CD4-positive, alpha-beta T cell (primary cell): ENCODE measurements around the gene SCFD2. TPM values are rescaled to one million over a fixed set of nuclear protein-coding genes. Genes with fewer than 3 reads are reported as not detected.
A peak's percentile ranks its signal among the peaks of the same experiment; 100 is the strongest.

Experiments used
- ATAC-seq: fragments of 200-7000 bp; cut with Tn5 transposase; one replicate; pipeline ENCODE4 v1.10.0; 2022; ENCODE audit warnings: mild to moderate bottlenecking; ENCODE audit not compliant: poor library complexity
- CTCF ChIA-PET: fragments of 350-600 bp; sonication (Branson Sonifier 250); formaldehyde crosslinking; loops from one replicate; lab custom pipeline; 2021; ENCODE audit warnings: antibody characterized with exemption, inconsistent platforms; lab: Charles Lee
- POLR2A ChIA-PET: fragments of 350-600 bp; sonication (Branson Sonifier 250); formaldehyde crosslinking; loops from one replicate; lab custom pipeline; 2021; ENCODE audit warnings: antibody characterized with exemption, inconsistent platforms; lab: Charles Lee
- DNase-seq, 14 experiments: peaks; one replicate each; pipeline ENCODE4 v3.0.0-alpha.2; 2013 to 2020; ENCODE audit warnings: mixed read lengths in 2 of 14
- H3K27ac ChIP-seq, 2 donors: one replicate each; pipeline versions ENCODE4 v1.5.1 to v1.7.0; 2013; ENCODE audit warnings: low read length in 2 of 2, low read depth in 1 of 2, mild to moderate bottlenecking in 1 of 2
- H3K27me3 ChIP-seq, 2 experiments: 1 replicate in 1 of 2; 2 replicates in 1 of 2; pipeline versions ENCODE4 v1.6.1 to v1.7.0; 2013; ENCODE audit warnings: low read length in 2 of 2, control low read depth in 1 of 2, mild to moderate bottlenecking in 1 of 2, moderate library complexity in 1 of 2; ENCODE audit not compliant: insufficient read depth in 2 of 2, control insufficient read depth in 1 of 2
- H3K36me3 ChIP-seq: one replicate; pipeline ENCODE4 v1.6.1; 2013; ENCODE audit warnings: low read length, control low read depth; ENCODE audit not compliant: insufficient read depth
- H3K4me1 ChIP-seq: one replicate; pipeline ENCODE4 v1.6.1; 2013; ENCODE audit warnings: low read length, control low read depth; ENCODE audit not compliant: insufficient read depth
- H3K4me3 ChIP-seq: one replicate; pipeline ENCODE4 v1.5.1; 2013; ENCODE audit warnings: mild to moderate bottlenecking, low read length, moderate library complexity
- H3K9me3 ChIP-seq, 2 experiments: 1 replicate in 1 of 2; 2 replicates in 1 of 2; pipeline versions ENCODE4 v1.6.1 to v1.7.0; 2013; ENCODE audit warnings: low read length in 2 of 2, mild to moderate bottlenecking in 2 of 2, control low read depth in 1 of 2, moderate library complexity in 1 of 2; ENCODE audit not compliant: control insufficient read depth in 1 of 2, insufficient read depth in 1 of 2
- H3K27ac Mint-ChIP-seq: one replicate; pipeline ENCODE4 v1.8.0; 2020; ENCODE audit warnings: mixed read lengths
- H3K27me3 Mint-ChIP-seq: one replicate; pipeline ENCODE4 v1.8.0; 2021; ENCODE audit warnings: mixed read lengths
- H3K36me3 Mint-ChIP-seq: one replicate; pipeline ENCODE4 v1.8.0; 2021; ENCODE audit warnings: low read depth, mixed read lengths
- H3K4me1 Mint-ChIP-seq: one replicate; pipeline ENCODE4 v1.8.0; 2021; ENCODE audit warnings: low read depth, mixed read lengths
- H3K4me3 Mint-ChIP-seq: one replicate; pipeline ENCODE4 v1.8.0; 2020; ENCODE audit warnings: mild to moderate bottlenecking, mixed read lengths
- H3K9me3 Mint-ChIP-seq: one replicate; pipeline ENCODE4 v1.8.0; 2020; ENCODE audit warnings: mixed read lengths
- CTCF ChIP-seq: fragments of 200-600 bp; IDR thresholded peaks from one replicate; pipeline ENCODE4 v1.8.0; 2022; ENCODE audit warnings: antibody characterized with exemption, mild to moderate bottlenecking
- intact Hi-C, 2 experiments: fragments of 100-400 bp; cut with DNase I in 1 of 2; cut with micrococcal nuclease in 1 of 2; formaldehyde crosslinking; loops; one replicate each; pipeline versions ENCODE4 v1.15.1 to v1.9.0; 2023 to 2025; cut with DNase I, micrococcal nuclease
- total RNA-seq, 174 experiments: library from RNA in 2 of 174; stranded (reverse) in 2 of 174; gene quantifications; one replicate each; pipeline ENCODE4 v1.2.3 and lab custom pipeline; 2021 to 2026

Gene SCFD2
- total RNA-seq, 2 experiments from 2014 or later, result 15.4 to 17.6 TPM

GRCh38 chr4:53321151-53321983 is 44.5 kb downstream of the SCFD2 start:
- ChIA-PET CTCF (interaction anchor here (1.2 kb wide), 1 partner anchor 11 kb away, joined by 3 read pairs; no protein-coding TSS in a partner anchor), POLR2A (no interaction called here)
- Mint-ChIP-seq H3K27ac (no peak overlapping the region), H3K27me3 (no peaks in the 10 kb centered on the region), H3K4me1 (peaks cover 33% of the 10 kb centered on the region), H3K4me3 (no peak overlapping the region), H3K9me3 (no peaks in the 10 kb centered on the region), H3K36me3 (peaks cover 17% of the 10 kb centered on the region)
- ATAC-seq (no peak), DNase-seq (no peak)
- Histone ChIP-seq H3K9me3 (no peaks in the 10 kb centered on the region), H3K36me3 (no peaks in the 10 kb centered on the region), H3K27me3 (no peaks in the 10 kb centered on the region), H3K4me1 (no peaks in the 10 kb centered on the region), H3K27ac (no peak overlapping the region), H3K4me3 (no peak overlapping the region)
- intact Hi-C loops, result no loop called here
- no peak for TF ChIP-seq CTCF

GRCh38 chr4:53315300-53315699 is 50.6 kb downstream of the SCFD2 start:
- intact Hi-C loops, result no loop called here
- Mint-ChIP-seq H3K27me3 (no peaks in the 10 kb centered on the region), H3K27ac (no peak overlapping the region), H3K4me1 (peaks cover 25% of the 10 kb centered on the region), H3K4me3 (no peak overlapping the region), H3K36me3 (peaks cover 29% of the 10 kb centered on the region), H3K9me3 (no peaks in the 10 kb centered on the region)
- H3K36me3 ChIP-seq, result peaks cover 7% of the 10 kb centered on the region
- peaks cover 3% of the 10 kb centered on the region for H3K4me1 ChIP-seq
- ChIA-PET POLR2A (no interaction called here), CTCF (interaction anchor here (0.7 kb wide), 1 partner anchor 74 kb away, joined by 3 read pairs; no protein-coding TSS in a partner anchor)
- no peaks in the 10 kb centered on the region for H3K9me3 ChIP-seq
- H3K27ac ChIP-seq, result no peak overlapping the region
- DNase-seq (peak in 1 of 14 experiments; percentile 9), ATAC-seq (no peak)
- no peaks in the 10 kb centered on the region for H3K27me3 ChIP-seq
- H3K4me3 ChIP-seq, result no peak overlapping the region
- no peak for TF ChIP-seq CTCF

- ATAC-seq (no peak), DNase-seq (no peak)
- Mint-ChIP-seq H3K27ac (no peak overlapping the region), H3K36me3 (peaks cover 39% of the 10 kb centered on the region), H3K4me1 (peaks cover 25% of the 10 kb centered on the region), H3K4me3 (no peak overlapping the region), H3K27me3 (no peaks in the 10 kb centered on the region), H3K9me3 (no peaks in the 10 kb centered on the region)
- ChIA-PET CTCF (no interaction called here), POLR2A (no interaction called here)
- intact Hi-C loops, result no loop called here
- Histone ChIP-seq H3K4me1 (peaks cover 3% of the 10 kb centered on the region), H3K9me3 (no peaks in the 10 kb centered on the region), H3K27ac (no peak overlapping the region), H3K36me3 (peaks cover 7% of the 10 kb centered on the region), H3K4me3 (no peak overlapping the region), H3K27me3 (no peaks in the 10 kb centered on the region)
- no peak for TF ChIP-seq CTCF
Measured at GRCh38 chr4:53314252-53314651, 51.6 kb downstream of the SCFD2 start.
